ENCODE measurements around the gene AACS.

Gene AACS

GRCh38 chr12:125160281-125160955, 95.2 kb downstream of the AACS start (continued):
- TF ChIP-seq PRDM10 (tag by site-specific recombination; IDR thresholded peaks at IDR 0.05): no peak
- TF ChIP-seq ZNF404 (tag by site-specific recombination; IDR thresholded peaks at IDR 0.05): no peak

GRCh38 chr12:125161712-125162022, 96.4 kb downstream of the AACS start:
- ChIA-PET POLR2A (no interaction called here), CTCF (no interaction called here)
- no peak overlapping the region for H3K27ac ChIP-seq (ENCODE audit: extremely low read depth, low read depth, low read length)
- H3K4me3 ChIP-seq (ENCODE audit: low read depth, low read length): no peak overlapping the region
- no peaks in the 10 kb centered on the region for H3K9me3 ChIP-seq (ENCODE audit: control insufficient read depth, insufficient read depth, low read depth, low read length)
- no peaks in the 10 kb centered on the region for H3K36me3 ChIP-seq (ENCODE audit: control insufficient read depth in 2 of 2, insufficient read depth in 1 of 2, low read length in 2 of 2)
- TF ChIP-seq, protein P1, sequence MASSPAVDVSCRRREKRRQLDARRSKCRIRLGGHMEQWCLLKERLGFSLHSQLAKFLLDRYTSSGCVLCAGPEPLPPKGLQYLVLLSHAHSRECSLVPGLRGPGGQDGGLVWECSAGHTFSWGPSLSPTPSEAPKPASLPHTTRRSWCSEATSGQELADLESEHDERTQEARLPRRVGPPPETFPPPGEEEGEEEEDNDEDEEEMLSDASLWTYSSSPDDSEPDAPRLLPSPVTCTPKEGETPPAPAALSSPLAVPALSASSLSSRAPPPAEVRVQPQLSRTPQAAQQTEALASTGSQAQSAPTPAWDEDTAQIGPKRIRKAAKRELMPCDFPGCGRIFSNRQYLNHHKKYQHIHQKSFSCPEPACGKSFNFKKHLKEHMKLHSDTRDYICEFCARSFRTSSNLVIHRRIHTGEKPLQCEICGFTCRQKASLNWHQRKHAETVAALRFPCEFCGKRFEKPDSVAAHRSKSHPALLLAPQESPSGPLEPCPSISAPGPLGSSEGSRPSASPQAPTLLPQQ (tag by site-specific recombination; IDR thresholded peaks at IDR 0.05): no peak
- 0 out of 2 replicates have a peak, but pooled peaks have one; percentile 27 for TF ChIP-seq ZBTB17 (tag by site-specific recombination; IDR thresholded peaks at IDR 0.05)
- H3K4me1 ChIP-seq (ENCODE audit: control insufficient read depth, insufficient read depth, low read length): no peaks in the 10 kb centered on the region

GRCh38 chr12:125162489-125163028, 97.3 kb downstream of the AACS start:
- H3K4me1 ChIP-seq (ENCODE audit: control insufficient read depth, insufficient read depth, low read length): no peaks in the 10 kb centered on the region
- TF ChIP-seq PBX3 (CRISPR knock-in tag; IDR thresholded peaks at IDR 0.05) (no peak), ZBTB17 (tag by site-specific recombination; IDR thresholded peaks at IDR 0.05) (peak; percentile 68)
- CTCF ChIA-PET: interaction anchor here (0.7 kb wide), 1 partner anchor 368 kb away, joined by 3 read pairs; no protein-coding TSS in a partner anchor
- no peak overlapping the region for H3K4me3 ChIP-seq (ENCODE audit: low read depth, low read length)
- H3K27ac ChIP-seq (ENCODE audit: extremely low read depth, low read depth, low read length): no peak overlapping the region
- POLR2A ChIA-PET: no interaction called here
- H3K9me3 ChIP-seq (ENCODE audit: control insufficient read depth, insufficient read depth, low read depth, low read length): no peaks in the 10 kb centered on the region
- no peaks in the 10 kb centered on the region for H3K36me3 ChIP-seq (ENCODE audit: control insufficient read depth in 2 of 2, insufficient read depth in 1 of 2, low read length in 2 of 2)

- H3K4me3 ChIP-seq (ENCODE audit: low read depth, low read length): no peak overlapping the region
- H3K4me1 ChIP-seq (ENCODE audit: control insufficient read depth, insufficient read depth, low read length): no peaks in the 10 kb centered on the region
- CTCF ChIA-PET: no interaction called here
- H3K9me3 ChIP-seq (ENCODE audit: control insufficient read depth, insufficient read depth, low read depth, low read length): no peaks in the 10 kb centered on the region
- POLR2A ChIA-PET: no interaction called here
- TF ChIP-seq, protein P1 (tag by site-specific recombination; IDR thresholded peaks at IDR 0.05): no peak
- TF ChIP-seq ZNF391 (tag by site-specific recombination; IDR thresholded peaks at IDR 0.05; ENCODE audit: borderline replicate concordance, low read depth): no peak
- no peak for TF ChIP-seq ZBTB21 (tag by site-specific recombination; IDR thresholded peaks at IDR 0.05)
- no peak for TF ChIP-seq ZNF837 (tag by site-specific recombination; IDR thresholded peaks at IDR 0.05)
- TF ChIP-seq ZNF488 (tag by site-specific recombination; IDR thresholded peaks at IDR 0.05): no peak
- TF ChIP-seq PBX3 (CRISPR knock-in tag; IDR thresholded peaks at IDR 0.05): no peak
- TF ChIP-seq, protein P2, sequence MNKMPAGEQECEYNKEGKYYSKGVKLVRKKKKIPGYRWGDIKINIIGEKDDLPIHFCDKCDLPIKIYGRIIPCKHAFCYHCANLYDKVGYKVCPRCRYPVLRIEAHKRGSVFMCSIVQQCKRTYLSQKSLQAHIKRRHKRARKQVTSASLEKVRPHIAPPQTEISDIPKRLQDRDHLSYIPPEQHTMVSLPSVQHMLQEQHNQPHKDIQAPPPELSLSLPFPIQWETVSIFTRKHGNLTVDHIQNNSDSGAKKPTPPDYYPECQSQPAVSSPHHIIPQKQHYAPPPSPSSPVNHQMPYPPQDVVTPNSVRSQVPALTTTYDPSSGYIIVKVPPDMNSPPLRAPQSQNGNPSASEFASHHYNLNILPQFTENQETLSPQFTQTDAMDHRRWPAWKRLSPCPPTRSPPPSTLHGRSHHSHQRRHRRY (tag by site-specific recombination; IDR thresholded peaks at IDR 0.05): no peak
- no peak for TF ChIP-seq ZNF23 (tag by site-specific recombination; IDR thresholded peaks at IDR 0.05; ENCODE audit: borderline replicate concordance)
- no peak for TF ChIP-seq ZNF510 (tag by site-specific recombination; IDR thresholded peaks at IDR 0.05; ENCODE audit: insufficient replicate concordance)
- no peaks in the 10 kb centered on the region for H3K36me3 ChIP-seq (ENCODE audit: control insufficient read depth in 2 of 2, insufficient read depth in 1 of 2, low read length in 2 of 2)
- no peak overlapping the region for H3K27ac ChIP-seq (ENCODE audit: extremely low read depth, low read depth, low read length)
Observed at GRCh38 chr12:125163148-125163547, 97.9 kb downstream of the AACS start.
